ENCODE results near the gene CAPN10. TPM values are rescaled to one million over a fixed set of nuclear protein-coding genes. Genes with fewer than 3 reads are reported as not detected.

CAPN10 gene
- total RNA-seq, 1 donor from 2014 or later, result 18.2 TPM

DNA sequence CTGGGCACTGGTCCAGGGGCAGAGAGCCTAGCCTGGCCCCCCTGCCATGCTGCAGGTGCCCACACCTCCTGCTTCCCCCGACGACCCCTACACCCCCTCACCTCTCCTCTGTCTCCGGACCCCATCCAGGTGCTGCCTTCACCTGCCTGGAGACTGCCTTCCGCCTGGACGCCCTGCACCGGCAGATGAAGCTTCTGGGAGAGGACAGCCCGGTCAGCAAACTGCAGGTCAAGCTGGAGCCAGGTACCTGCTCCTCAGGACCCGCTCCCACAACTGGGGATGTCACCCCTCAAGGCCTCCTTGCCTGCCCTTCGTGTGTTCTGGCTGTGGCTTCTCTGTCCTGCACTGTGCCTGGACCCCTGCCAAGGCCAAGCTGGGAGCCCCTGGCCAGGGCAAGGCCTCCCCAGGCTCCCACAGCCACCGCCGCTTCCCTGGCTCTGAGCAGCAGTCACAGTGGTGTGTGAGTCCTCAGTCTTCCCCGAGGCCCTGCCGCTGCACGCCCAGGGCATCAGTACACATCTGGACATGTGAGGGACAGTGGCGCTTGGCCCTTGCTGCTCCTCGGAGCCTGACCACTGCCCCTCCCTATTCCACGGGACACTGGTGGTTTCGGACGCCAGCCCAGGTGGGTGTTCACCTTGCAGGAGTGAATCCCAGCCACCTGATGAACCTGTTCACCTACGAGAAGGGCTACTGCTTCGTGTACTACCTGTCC, 12.0 kb upstream of the CAPN10 start:
- DNase-seq (ENCODE audit: low spot score), result no peak

- no peak for DNase-seq (ENCODE audit: low spot score)
These were observed 11.2 kb upstream of the CAPN10 start for GRCh38 chr2:240575101-240575965.

- DNase-seq (ENCODE audit: low spot score), result no peak
These were observed 10.5 kb upstream of the CAPN10 start for GRCh38 chr2:240576036-240576435.

DNA sequence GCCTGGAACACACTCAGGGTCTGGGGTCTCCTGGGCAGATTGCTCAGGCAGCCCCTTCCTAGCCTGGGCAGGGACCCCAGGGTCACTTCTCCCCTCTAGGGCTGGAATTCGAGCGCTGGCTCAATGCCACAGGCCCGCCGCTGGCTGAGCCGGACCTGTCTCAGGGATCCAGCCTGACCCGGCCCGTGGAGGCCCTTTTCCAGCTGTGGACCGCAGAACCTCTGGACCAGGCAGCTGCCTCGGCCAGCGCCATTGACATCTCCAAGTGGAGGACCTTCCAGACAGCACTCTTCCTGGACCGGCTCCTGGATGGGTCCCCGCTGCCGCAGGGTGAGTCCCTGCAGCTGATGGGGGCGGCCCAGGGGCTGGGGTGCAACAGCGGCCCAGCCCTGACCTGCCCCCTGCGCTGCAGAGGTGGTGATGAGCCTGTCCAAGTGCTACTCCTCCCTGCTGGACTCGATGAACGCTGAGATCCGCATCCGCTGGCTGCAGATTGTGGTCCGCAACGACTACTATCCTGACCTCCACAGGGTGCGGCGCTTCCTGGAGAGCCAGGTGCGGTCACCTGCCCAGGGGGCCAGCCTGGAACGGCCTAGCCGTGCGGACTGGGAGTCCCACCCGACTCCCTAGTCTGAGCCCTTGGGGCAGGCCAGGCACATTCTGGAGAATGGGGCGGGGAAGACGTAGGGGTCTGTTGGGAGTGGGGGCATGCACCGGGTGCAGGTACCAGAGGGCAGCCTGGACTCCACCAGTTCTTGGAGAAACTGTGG, 9.9 kb upstream of the CAPN10 start:
- no peak for DNase-seq (ENCODE audit: low spot score)

DNA sequence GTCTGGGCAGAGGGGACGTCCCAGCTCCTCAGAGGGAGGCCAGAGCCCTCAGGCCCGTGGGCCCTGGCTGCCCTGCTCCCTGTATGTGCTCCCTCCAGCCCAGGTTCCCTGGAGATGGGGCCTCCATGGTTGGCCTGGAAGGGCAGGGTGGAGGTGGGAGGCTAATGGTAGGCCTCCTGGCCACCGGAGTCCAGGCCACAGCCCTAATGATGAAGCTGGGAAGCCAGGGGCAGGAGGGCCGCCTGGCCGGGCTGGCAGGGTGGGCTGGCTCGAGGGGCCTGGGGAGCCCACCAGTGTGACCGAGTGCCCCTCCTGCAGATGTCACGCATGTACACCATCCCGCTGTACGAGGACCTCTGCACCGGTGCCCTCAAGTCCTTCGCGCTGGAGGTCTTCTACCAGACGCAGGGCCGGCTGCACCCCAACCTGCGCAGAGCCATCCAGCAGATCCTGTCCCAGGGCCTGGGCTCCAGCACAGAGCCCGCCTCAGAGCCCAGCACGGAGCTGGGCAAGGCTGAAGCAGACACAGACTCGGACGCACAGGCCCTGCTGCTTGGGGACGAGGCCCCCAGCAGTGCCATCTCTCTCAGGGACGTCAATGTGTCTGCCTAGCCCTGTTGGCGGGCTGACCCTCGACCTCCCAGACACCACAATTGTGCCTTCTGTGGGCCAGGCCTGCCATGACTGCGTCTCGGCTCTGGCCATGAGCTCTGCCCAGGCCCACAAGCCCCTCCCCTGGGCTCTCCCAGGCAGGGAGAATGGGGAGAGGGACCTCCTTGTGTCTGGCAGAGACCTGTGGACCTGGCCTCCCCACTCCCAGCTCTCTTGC, 9.0 kb upstream of the CAPN10 start:
- no peak for DNase-seq (ENCODE audit: low spot score)

GRCh38 chr2:240578110-240578450, 8.5 kb upstream of the CAPN10 start:
- no peak for DNase-seq (ENCODE audit: low spot score)

- DNase-seq (ENCODE audit: low spot score), result no peak
These were observed 8.0 kb upstream of the CAPN10 start for GRCh38 chr2:240578488-240578887.

- no peak for DNase-seq (ENCODE audit: low spot score)
These were observed 7.3 kb upstream of the CAPN10 start for GRCh38 chr2:240579071-240579762.

- DNase-seq (ENCODE audit: low spot score), result no peak
These were observed 6.5 kb upstream of the CAPN10 start for GRCh38 chr2:240579771-240580614.

GRCh38 chr2:240581811-240582210, 4.7 kb upstream of the CAPN10 start:
- DNase-seq (ENCODE audit: low spot score), result no peak

DNA sequence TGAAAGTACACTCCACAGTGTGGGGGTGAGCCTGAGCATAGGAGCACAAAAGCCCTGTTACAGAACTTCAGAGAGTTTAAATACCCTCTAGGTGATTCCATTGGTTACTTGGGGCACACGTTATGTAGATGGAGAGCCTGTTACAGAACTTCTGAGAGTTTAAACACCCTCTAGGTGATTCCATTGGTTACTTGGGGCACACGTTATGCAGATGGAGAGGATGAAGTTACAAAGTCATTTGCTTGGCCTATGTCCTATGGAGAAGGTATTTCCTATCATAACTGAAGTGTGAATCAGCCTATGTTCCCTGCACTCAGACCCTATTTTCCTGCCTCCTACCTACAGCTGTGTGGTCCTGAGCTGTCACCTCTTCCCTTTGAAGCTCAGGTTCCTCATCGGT, 3.8 kb upstream of the CAPN10 start:
- no peak for DNase-seq (ENCODE audit: low spot score)

GRCh38 chr2:240583774-240584173, 2.8 kb upstream of the CAPN10 start:
- DNase-seq (ENCODE audit: low spot score), result no peak

GRCh38 chr2:240584486-240585031, 2.0 kb upstream of the CAPN10 start:
- DNase-seq (ENCODE audit: low spot score), result no peak

- no peak for DNase-seq (ENCODE audit: low spot score)
These were observed 1.4 kb upstream of the CAPN10 start for GRCh38 chr2:240585101-240585500.

DNA sequence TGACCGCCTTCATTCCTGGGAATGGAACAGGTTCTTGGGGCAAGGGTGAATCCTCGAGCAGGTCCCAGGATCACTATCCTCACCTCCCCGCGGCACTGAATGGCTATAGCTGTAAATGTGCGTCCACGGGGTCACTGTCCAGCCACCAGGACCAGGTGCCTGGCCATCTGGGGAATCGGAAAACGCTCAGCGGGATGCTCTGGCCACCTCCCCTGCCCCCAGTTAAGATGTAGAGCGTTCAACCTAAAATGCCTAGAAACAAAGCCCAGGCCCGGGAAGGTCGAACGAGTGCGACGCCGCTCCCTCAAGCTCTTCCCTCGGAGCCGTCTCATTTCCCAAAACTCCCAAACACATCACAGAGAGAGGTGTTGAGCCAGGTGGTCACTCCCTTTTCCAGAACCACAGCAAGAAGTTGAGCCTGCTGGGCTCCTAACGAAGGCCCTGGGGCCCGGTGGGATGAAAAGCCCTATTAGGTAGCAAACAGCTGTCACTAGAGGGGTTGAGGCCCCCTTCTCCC, 795 bp upstream of the CAPN10 start:
- DNase-seq (ENCODE audit: low spot score), result no peak

DNA sequence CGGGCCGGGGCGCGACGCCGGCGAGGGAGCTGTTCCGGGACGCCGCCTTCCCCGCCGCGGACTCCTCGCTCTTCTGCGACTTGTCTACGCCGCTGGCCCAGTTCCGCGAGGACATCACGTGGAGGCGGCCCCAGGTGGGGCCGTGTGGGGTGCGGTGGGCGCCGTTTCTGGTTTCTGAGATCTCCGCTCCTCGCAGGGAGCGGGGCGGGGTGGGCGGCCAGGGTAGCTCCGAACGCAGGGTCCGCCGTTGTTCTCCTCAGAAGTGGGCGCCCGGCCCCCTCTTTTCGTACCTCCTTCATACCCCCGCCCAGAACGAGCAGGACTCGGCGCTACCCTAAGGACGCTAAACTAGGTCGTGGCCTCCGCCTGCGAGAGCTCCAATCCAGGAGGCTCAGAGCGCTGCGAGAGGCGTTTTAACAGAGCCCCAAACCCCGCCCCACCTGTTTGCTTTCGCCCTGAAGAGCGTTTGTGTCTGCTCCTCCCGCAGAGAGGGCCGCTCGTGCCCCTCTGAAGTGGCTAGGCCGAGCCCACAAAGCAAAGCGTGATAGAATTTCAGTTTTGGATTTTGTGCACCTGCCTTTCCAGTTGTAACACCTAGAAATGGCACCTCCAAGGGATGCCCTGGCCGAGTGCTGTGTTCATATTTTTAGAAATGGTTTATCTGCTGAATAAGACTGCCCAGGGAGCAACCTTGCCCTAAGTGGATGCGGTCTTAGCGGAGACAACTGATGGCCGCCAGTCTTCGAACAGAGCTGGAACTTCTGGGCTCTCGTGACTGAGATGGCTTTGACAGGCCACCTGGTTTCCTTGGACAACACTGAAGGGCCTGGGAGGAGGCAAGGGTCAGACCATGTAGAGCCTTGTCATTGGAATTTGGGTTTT, 626 bp downstream of the CAPN10 start:
- DNase-seq (ENCODE audit: low spot score), result no peak

- DNase-seq (ENCODE audit: low spot score), result no peak
These were observed 1.6 kb downstream of the CAPN10 start for GRCh38 chr2:240588006-240588655.
